GDM1 (cell line): ENCODE data around the gene GABRG3.

Source experiments
- DNase-seq: peaks from one replicate; lab custom pipeline; 2025; lab: John Stamatoyannopoulos, UW

GABRG3 gene

GRCh38 chr15:27509014-27509413, 538.0 kb downstream of the GABRG3 start:
- DNase-seq = no peak

GRCh38 chr15:27512281-27513001, 541.5 kb downstream of the GABRG3 start:
- no peak for DNase-seq

DNA sequence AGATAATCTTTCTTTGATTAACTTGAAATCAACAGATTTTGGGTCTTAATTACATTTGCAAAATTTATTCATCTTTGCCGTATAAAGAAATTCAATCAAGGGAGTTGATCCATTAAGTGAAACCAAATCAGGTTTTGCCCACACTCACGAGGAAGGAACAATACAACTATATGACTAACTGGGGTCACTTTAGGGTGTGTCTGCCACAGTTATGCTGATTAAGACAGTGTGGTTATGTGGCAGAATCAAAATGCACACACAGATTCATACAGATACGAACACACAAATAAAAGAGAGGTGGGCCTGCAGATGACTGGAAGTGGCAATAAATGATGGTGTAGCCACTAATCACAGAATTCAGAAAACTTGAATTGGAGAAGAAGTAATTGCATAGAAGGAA, 543.5 kb downstream of the GABRG3 start:
- DNase-seq = no peak

GRCh38 chr15:27527490-27528067, 556.6 kb downstream of the GABRG3 start:
- DNase-seq = no peak

DNA sequence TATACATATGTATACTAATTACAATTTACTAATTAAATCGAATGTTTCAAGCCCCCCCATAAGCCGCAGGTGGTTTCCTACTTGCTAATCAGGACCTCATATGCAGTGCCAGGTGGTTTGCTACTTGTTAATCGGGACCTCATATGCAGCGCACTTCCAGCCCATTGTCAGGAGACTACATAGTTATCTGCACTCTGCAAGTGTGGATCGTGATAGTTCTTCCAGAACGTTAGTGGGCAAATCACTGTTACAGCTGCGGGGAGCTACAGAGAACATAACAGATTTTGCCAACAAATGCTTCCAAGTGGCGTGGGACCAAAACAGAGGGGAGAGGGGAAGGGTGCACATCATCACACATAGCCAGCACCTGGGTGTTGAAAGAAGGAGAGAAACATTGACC, 558.4 kb downstream of the GABRG3 start:
- DNase-seq = no peak

- no peak for DNase-seq
These were observed 560.0 kb downstream of the GABRG3 start for GRCh38 chr15:27530994-27531393.

GRCh38 chr15:27532358-27532757, 561.4 kb downstream of the GABRG3 start:
- no peak for DNase-seq

DNA sequence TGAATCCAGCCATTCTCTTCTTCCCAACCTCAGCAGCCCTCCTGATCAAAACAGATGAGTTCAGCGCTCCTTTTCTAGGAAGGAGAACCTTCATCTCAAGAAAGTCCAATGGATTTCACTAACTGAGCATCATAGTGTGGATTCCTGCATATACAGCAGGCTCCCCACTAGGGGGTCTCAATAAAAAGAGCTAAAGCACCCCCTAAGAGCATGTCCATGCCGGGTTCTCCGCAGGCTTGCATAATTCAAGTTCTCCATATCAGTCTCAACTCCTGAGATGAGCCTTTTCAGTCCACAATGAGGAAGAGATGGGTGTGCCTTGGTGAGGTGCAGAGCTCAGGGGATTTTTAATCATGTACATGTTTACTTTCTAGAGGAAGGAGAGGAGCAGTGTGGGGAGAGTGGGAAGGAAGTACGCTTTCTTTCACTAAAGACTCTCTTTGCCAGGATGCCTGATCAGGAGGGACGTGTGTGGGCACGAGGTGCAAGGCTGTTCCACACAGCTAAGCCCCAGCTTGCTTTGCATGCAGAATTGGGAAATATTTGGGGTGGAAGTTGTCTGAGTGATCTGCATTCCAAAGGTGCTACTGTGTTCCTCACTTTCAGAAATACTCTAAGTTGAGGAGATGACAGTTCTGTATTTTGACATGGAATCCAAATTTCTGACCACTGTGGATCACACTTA, 564.6 kb downstream of the GABRG3 start:
- no peak for DNase-seq

DNA sequence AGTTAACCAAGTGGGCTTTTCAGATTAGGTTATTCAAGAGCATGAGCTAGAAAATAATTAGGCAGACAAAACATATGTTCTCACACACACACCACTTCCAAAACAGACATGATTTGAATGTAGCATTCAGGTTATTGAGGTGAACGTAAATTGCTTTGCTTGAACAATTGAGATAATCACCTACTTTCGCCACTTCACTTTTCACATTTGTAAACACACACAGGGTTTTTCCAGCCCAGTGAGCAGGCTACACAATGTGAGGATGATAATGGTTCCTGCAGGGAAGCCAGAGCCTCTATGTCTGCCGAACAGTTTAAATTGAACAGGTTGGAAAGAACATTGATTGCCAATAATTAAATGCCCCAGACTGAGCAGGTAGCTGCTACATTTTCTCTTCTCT, 567.3 kb downstream of the GABRG3 start:
- DNase-seq = no peak

DNA sequence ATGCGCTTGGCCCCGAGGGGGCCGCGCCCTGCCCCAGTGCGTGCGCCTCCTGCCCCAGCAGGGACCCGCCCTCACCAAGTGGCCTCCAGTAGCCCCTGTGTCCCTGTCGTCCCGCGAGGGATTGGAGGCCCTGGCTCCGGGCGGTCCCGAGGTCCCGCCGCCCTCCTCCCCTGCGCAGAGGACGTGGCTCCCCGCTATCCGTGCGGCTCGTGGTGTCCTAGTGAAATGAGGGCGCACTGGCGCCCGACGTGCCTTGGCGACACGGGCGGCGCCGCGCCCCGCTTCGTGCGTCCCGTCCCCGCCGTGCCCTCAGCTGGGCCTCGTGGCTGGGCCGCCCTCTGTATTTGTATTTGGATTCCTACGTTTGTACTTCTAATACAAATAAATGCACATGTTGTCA, 570.6 kb downstream of the GABRG3 start:
- DNase-seq = no peak

GRCh38 chr15:27545494-27546255, 574.7 kb downstream of the GABRG3 start:
- DNase-seq = no peak

DNA sequence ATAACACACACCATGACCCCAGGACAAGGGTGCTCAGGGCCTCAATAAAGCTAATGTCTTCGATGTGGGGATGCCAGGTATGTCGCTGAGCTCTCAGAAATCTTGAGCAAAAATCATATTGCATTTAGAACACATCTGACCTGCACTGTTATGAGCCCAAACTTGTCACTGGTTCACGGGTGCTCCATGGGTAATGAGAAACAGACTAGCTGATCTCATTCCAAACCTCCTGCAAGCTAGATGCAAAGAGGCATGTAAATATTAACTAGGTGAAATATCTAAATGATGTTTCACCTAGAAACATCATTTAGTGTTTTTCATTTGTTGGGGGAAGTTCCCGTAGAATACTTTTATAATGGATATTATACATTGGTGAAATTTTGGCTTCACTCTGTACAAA, 578.8 kb downstream of the GABRG3 start:
- DNase-seq = no peak

- no peak for DNase-seq
These were observed 579.7 kb downstream of the GABRG3 start for GRCh38 chr15:27550635-27551034.

GRCh38 chr15:27561816-27562215, 590.8 kb downstream of the GABRG3 start:
- DNase-seq = no peak

DNA sequence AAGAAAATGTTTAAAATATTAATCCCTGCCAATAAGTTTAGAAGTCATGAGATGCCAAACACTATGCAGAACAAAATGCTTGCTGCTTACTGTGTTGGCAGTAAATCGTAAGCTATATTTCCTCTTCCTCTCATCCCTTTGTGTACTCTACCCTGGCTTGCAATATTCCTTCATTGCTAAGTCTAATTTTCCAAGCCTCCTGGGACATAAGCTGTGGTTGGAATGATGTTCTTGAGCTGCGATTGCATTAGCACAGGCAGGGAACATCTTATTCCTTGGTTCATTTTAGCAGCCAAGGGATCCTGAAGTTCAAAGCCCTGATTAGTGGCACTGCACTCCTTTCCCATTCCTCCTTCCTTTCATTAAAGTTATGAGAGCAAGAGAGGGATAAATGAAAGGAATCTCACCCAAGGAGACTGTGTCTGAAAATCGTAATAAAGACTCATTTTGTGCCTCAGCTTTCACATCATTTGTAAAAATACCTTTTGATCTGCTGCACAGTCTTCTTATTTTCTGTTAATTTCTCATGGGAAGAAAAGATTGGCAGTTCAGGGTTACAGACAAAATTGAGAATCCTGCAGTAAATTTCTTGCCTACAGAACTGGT, 592.9 kb downstream of the GABRG3 start:
- no peak for DNase-seq

- DNase-seq = no peak
These were observed 593.7 kb downstream of the GABRG3 start for GRCh38 chr15:27564656-27565055.

DNA sequence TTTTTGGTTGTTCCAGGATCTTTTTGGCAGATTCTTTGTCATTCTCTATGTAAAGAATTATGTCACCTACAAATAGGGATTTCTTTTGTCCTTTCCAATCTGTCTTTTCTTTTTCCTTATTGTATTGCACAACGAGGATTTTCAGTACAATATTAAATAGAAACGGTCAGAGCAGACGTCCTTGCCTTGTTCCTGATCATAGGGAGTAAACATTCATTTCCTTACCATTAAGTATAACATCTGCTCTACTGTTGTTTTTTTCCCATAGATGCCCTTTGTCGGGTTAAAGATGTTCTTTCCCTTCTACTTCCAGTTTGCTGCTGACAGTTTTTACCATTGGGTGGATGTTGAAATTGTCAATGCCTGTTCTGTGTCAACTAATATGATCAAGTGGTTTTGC, 599.8 kb downstream of the GABRG3 start:
- DNase-seq = no peak

DNA sequence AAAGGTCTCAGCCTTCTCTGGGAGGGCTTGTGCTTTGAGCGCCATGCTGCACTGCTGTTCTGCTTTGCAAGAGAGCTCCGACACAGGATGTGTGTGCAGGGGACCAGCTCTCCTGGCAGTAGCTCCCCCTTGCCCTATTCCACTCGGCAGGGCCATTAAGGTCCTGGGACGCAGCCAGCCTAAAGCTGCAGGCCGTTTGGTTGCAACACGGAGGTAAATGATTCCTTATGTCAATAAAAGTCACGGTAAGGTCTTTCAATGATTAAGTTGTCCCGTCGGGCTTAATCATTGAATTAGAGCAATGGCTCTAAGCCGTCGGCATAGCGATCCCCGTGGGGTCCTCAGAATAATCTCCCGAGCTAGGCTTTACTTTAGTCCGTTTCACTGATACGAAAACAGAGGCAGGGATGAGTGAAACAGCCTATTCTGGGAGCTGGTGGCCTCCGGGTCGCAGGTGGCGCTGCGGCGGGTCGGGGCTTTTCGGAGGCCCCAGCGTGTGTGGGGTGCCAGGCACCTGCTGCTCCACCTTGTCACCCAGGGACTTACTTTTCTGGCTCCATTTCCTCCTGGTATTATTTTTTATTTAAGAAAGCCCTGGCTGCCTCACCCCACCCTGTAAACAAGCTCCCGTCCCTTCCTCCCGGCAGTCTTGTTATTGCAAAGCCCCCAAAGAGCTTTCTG, 603.0 kb downstream of the GABRG3 start:
- no peak for DNase-seq

DNA sequence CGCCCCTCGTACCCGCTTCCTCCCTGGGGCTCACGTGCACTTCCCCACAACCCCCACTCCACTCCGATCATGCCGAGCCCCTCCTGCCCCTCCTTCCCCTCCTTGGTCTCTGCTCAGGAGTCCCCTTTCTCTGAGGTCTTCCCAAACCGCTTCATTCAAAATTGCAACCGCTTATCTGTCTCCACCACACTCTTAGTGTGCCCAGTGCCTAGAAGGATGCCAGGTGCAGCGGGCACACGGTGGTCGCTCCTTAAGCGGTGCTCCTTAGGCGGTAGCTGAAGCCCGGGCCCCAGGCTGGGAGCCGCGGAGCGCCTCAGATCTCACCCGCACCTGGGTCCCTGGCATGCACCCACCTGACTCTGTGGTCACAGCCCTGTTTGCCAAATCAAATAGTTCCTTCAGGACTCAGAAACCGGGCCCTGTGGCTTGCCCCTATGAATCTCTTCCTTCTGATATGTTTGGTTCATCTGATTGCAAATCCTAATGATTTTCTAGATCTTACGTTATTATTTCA, 603.6 kb downstream of the GABRG3 start:
- DNase-seq = no peak

GRCh38 chr15:27575521-27575920, 604.5 kb downstream of the GABRG3 start:
- DNase-seq = no peak

- DNase-seq = no peak
These were observed 605.6 kb downstream of the GABRG3 start for GRCh38 chr15:27576576-27576975.
